Measurements from ENCODE around the gene HDAC4.

HDAC4 gene

DNA sequence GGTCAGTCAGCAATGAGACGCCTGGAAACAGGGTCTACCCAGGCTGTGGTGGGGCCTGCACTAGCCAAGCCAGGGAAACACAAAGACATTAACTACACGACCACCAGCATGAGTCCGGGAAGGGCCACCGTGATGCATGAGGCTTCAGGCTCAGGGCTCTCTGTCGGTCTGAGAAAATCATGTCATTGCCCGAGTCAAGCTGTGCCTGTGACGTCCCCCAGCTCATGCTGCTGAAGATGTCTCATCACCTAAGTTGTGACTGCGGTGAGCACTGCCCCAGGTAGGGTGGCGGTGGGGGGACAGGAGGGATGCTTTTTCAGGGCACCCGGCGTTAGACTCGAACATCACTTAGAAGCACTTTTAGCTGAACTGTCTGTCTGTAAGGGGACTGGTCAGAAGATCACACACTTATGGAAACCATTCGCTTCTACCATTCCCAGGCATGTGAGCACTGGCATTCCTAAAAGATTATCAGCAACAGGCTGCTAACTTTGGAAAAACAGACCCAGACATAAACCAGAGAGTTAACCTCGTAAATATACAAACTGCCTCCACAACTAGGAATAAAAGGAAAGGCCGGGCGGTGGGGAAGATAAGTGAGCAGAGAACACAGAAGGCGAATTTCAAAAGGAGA is 234.5 kb downstream of the HDAC4 start:
- DNase-seq (ENCODE audit: low spot score) = no peak

DNA sequence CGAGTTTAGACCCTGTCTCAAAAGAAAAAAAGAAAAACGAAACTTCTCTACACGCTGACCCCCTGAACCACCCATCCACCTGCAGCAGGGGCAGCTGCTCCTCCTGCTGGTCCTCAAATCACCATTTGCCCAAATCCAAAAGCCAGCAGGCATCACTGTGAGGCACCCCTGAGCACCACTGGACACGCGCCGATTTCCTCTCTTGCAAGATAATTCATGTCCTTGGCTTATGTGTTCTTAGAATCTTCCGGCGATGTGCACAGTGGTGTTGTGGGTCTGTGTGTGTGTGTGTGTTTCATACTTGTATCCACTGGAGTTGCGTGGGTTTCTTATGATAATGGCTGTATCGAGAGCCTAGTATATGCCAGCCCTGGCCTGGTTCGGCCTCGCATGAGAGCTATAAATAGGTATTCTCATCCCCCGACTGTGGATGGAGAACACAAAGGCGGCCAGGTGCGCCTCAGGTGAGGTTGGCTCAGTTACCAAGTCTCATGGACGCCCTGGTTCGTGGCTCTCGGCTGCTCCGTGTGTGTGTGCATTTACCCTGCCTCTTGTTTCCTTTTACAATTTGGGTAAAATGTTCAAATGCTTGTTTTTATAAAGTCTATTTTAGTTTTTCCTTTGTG is 235.5 kb downstream of the HDAC4 start:
- DNase-seq (ENCODE audit: low spot score) = no peak

DNA sequence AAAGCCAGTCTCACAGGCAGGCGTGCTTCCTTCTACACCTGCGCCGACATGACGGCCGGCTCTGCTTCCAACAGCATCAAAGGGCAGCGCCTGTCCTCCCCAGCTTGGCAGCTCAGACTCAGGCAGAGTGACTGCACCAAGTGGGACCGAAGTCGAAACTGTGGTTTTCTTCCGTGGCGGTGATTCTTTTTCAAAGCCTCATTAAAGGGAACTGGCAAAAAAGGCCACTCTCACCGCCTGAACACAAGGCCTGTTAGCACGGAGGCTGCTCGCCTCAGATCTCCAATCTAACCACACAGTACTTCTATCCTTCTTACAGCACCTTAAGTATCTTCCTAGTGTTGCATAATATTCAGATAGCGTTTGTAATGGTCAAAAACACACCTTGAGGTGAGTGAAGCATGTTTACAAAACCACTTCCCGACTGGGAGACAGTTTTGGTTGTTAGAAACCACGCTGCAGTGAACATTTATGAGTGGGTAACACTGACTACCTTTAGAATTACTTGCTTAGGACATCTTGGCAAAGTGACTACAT is 236.4 kb downstream of the HDAC4 start:
- DNase-seq (ENCODE audit: low spot score) = no peak

DNA sequence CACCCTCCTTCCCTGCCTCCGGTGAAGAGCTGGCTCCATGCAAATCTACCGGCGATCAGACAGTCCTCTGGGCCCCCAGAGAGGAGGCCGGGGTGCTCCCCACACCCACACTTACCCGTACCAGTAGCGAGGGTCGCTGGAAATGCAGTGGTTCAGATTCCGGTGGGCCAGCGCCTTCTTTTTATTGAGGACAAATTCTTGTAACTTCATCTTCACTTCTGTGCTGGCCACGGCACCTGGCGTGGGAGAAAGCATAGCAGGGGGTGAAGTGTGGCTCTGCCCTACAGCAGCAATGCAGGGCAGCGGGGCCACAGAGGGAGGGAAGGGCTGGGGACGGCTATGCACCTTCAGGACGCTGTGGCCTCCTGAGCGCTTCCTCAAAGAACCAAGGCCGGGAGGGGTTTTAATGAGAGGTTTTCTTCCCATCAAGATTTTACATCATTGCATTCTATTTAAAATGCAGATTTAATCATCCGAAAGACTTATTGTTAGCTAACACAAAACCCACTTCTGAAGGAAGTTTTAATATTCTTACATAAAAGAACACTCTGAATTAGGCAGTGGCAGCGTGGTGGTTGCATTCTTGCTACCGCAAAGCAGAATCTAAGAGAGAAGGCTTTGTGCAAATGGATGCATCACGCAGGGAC is 237.0 kb downstream of the HDAC4 start:
- DNase-seq (ENCODE audit: low spot score) = no peak

DNA sequence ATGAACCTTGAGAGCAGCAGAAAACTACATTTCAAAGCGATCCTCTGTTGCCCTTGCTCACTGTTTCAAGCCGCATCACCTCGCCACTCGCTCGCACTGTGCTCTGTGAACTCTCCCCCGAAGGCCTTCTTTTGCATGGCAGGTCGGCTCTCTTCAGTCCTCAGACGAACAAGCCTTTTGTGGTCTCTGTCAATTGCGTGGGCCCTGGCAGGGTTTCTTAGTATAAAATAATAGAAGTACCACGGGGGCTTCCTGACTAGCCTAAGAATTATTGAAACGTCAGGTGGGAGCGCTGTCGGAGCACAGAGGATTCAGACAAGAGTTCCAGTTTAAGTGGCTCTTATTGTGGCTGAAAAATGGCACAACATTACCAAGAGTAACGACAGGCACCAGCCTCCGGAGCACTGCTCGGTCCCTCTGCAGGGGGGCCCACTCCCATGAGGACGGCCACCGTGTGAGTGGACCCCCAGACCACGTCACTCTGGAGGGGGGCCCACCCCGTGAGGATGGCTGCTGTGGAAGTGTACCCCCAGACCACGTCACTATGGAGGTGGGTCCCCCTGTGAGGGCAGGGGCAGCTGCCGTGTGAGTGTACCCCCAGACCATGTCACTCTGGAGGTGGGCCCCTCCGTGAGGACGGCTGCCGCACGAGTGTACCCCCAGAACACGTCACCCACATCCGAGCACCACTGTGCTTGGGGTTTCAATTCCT is 237.7 kb downstream of the HDAC4 start:
- no peak for DNase-seq (ENCODE audit: low spot score)

DNA sequence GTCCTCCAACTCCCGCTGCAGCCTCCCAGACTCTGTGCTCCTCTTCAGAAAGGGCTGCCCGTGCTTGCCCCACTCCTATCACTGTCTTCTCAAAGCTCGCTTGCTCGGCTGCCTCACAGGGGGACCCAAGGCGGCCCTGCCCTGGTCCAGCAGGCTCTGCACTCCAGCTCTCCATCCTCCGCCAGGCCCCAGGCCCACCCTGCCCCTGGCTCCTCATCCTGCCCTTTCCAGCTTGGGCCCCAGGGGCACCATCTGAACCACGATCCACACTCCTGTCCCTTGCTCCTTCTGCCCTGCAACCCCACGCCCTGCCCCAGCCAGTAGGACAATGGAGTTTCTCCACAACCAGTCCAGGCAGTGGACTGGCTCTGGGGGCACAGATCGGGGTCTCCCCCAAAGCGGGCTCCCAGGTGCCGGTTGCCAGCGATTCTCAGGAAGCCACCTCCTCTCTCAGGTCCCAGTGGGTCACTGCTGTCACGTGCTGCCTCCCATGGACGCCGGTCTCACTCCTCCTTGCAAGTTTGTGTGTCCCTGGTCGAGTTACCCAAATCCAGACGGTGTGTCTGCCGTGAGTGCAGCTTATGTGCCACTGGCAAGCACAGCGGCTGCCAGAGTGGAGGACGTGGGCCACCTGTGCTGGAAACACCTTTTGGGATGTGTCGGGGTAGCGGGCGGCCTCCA is 238.5 kb downstream of the HDAC4 start:
- DNase-seq (ENCODE audit: low spot score) = no peak

DNA sequence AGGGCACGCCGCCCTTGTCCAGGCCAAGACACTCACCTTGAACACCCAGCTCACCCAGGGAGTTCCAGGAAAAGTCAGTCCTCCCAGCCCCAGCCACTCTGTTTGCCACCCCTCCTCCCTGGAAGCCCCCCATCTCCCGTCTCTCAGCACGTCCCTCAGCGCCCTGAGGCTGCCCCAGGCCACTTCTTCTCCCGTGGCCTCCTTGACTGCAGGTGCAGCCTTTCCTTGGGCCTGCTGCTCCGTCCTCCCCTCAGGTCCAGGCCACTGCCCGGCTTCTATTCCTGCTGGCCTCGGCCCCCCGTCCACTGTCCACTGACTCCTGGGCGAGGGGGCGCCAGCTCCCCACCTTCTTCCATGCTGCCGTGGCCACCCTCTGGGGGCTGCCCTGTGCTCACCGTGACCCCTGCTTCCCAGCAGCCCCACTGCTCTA is 239.1 kb downstream of the HDAC4 start:
- no peak for DNase-seq (ENCODE audit: low spot score)

DNA sequence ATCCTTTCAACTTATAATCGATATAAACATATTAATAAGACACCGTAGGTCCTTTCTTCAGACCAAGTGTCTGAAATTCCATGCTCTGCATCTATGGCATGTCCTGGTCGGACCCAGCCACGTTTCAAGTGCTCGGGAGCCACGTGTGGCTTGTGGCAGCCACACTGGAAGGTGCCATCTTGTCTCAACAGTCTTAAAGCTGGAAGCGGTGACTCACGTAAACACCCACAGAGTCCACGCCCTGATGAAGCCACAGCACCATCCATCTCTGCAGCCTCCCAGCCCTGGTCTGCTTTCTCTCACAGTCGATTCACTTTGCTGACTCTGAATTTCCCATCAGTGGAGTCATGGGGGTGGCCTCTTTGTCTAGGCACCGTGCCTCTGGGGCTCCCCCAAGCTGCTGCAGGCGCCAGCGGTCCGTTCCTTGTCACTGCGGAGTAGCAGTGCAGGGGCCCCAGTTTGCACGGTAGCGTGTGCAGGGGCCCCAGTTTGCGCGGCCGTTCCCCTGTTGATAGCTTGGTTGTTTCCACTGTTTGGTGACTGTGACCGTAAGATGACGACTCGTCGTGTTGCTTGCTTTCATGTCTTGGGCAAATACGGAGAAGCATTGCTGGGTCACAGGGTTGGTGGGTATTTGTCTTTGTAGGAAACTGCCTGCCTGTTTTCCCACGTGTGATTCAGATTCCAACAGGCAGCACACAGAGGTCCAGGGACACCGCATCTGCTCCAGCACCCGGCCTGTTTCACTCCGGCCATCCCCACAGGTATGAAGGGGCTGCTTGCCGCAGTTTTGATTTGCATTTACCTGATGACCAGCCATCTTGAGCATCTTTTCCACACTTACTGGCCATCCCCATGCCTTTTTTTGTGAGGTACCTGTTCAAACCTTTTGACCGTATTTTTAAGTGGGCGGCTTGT is 240.3 kb downstream of the HDAC4 start:
- DNase-seq (ENCODE audit: low spot score) = no peak

DNA sequence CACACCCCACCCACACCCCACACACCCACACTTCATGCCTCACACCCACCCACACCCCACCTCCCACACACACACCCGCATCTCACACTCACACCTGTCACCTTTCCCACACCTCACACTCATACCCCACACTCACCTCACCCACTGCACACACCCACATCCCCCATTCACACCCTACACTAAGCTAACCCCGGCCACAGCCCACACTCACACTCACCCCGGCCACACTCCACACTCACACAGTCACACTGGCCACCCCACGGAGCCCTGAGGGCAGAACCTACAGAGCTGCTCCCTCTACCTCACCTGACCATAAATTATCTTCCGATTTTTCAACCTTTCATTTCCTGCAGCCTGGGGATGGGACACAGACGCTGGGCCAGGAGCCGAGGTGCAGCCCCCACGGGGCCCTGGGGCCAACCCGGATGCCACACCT is 241.3 kb downstream of the HDAC4 start:
- DNase-seq (ENCODE audit: low spot score) = no peak

DNA sequence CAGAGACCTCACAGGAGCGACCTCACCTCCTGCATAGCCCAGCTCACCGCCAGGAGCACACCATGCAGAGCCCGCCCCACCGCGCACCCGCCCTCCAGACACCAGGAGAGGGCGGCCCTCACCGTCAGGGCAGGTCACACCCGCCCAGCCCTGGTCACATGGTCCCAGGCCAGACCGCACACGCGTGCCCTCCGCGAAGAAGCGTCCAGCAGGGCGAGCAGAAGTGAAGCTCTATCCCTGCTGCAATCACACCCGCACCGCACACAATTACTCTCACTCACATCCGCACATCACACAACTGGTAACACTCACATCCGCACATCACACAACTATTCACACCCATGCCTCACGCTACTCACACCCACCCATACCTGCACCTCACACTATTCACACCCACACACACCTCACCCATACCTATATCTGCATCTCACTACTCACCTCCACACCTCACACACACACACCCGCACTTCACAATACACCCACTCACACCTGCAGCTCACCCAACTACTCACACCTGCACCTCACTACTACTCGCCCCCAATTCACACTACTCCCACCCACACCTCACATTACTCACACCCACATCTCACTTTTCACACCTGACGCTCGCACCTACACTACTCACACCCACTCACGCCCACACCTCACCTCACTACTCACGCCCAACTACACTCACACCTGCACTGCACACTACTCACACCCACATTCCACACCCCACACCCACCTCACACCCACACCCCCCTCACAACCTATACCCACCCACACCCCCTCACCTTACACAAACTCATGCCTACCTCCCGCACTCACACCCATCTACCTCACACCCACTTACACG is 242.0 kb downstream of the HDAC4 start:
- no peak for DNase-seq (ENCODE audit: low spot score)

DNA sequence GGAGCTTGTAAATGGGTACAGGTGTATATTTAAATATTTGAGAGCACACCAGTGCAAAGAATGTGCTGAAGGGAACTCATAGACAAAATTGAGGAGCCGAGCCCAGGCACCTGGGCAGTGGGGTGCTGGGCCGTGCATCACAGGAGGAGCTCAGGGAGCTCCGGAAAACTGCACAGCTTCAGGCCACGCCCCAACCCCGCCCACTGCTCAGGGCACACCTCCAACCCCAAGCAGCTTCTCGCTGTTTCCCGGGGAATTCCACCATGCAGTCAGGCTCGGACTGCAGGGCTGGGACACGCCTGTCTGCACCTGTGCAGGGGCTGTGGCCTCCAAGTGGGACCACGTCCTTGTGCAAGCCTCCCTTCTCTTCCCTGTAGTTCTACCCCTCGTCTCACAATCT is 243.0 kb downstream of the HDAC4 start:
- DNase-seq (ENCODE audit: low spot score) = peak; percentile 38

DNA sequence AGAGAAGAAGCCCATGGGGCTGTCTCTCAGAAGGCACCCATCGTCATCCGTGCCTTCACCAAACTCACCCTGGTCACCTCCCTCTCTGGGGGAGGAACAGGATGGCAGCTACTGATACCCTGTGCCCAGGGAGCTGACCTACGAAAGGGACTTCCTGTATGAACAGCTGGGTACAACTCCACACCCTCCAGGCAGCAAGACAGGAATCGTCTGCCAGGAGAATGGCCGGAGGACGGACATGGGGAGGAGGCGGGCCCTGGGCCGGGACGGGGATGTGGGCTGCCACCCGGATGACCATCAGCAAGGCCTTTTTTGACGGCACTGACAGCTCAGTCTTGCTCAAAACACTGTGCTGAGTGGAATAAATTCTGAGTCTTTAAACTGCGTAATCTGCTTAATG is 243.6 kb downstream of the HDAC4 start:
- DNase-seq (ENCODE audit: low spot score) = no peak

DNA sequence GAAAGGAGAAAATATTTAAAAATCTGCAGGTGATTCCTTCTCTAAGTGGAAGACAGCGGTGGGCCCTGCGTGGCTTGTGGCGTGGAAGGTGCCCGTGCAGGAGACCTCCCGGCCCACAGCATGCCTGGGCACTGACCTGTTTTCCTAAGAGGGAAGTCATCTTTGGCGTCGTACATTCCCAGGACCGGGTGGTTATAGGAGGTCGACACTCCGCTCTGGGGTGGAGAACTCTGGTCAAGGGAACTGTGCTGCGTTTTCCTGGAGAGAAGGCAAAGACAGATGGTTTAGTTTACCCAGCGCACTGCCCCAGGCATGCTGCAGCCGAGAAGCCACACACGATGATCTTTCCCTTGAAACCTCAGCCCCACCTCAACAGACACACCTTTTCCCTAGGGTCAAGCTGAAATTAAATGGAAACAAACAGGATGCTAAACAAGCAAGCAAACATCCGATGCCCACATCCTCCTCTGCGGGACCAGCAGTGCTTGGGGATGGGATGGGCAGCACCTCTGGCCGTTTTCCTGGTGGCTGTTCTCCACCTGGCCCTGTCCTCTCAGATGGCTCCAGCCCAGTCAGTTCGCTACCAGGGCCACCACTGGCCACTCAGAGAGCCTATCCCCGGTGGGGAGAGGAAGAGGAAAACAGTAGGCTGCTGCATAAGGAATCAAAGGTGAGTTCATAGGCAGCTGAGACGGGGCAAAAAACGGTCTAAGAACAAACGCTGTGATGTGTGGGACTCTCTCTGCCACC is 244.1 kb downstream of the HDAC4 start:
- DNase-seq (ENCODE audit: low spot score) = no peak

DNA sequence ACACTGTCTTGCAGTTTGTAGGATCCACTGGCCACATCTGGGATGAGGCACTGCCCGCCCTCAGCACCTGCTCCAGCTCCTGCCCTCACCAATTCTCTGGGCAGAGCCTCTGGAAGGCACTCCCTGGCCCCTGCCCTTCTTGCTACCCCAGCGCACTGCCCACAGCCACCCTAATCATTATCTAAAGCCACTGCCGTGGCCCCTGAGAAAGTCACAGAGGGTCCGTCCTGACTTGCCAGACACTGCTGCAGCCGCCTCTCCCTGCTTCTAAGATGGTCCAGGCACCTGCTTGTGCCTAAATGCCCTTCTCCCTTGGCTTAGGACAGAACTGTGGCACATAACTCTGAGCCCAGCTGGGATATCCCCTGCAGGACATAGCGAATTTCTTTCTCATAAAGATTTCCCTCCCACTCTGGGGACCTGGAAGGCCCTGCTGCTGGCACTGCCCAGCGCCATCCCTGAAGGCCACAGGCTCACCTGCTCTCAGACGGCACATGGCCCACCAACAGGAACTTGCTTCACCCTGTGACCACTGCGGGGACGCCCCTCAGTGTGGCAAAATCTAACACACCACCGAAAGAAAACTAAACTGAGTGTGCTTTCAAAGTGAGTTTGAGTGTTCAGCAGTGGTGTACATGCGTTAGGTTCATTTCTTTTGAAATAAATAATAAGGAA is 244.9 kb downstream of the HDAC4 start:
- DNase-seq (ENCODE audit: low spot score) = no peak

DNA sequence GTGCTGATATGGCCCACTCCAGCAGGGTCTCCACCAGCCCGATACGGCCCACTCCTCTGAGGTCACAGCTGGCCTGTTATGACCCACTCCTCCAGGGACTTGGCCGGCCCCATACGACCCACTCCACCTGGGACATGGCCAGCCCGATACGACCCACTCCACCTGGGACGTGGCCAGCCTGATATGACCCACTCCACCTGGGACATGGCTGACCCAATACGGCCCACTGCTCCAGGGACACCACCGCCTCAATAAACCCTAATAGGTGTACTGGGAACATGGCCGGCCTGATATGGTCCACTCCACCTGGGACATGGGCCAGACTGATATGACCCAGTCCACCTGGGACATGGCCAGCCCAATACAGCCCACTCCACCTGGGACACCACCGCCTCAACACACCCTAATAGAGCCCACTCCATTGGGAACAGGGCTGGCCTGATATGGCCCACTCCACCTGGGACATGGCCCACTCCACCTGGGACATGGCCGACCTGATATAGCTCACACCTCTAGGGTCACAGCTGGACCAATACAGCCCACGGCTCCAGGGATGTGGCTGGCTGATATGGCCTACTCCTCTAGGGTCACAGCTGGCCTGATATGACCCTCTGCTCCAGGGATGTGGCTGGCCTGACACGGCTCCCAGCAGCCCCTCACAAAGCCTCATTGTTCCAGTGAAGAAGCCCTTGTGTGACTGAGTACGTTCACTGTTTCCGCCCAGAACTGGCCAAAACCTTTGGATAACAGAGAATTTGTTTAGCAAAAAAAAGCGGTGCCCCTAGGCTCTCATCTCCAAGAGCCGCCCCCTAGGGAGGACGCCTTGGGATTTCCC is 245.6 kb downstream of the HDAC4 start:
- DNase-seq (ENCODE audit: low spot score) = no peak

DNA sequence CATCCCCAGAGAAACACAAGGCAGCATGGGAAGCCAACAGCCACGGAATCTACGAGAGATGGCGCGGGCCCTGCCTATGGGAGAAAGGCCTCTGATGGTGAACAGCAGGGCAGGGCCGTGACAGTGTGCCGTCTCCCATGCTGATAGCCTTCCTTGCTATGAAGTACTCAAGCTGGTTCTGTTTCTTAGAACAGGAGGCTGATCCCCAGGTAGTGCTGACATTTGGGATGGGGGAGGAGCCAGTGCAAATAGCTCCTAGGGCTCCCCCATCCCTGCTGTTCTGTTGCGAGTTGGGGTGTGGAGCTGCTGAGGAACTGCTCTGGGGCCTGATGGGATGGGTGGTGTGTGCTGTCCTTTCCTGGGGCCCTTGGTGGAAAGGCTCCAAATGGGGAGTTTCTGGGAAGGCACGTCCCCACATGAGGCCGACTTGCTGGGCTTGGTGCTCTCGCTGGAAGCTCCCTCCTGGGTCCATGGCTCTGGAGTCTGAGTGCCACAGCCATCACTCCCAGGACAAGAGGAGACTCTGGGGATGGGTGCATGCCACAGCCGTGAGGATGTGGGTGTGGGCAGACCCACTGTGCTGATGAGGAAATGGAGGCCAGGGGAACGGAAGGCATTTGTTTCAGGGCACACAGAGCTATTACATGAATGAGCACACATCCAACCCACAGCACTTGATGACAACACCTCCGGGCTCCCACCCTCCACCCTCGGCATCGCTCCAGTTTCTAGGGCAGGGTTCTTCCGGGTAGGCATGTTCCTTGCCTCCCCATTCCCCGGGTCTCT is 246.8 kb downstream of the HDAC4 start:
- DNase-seq (ENCODE audit: low spot score) = no peak

DNA sequence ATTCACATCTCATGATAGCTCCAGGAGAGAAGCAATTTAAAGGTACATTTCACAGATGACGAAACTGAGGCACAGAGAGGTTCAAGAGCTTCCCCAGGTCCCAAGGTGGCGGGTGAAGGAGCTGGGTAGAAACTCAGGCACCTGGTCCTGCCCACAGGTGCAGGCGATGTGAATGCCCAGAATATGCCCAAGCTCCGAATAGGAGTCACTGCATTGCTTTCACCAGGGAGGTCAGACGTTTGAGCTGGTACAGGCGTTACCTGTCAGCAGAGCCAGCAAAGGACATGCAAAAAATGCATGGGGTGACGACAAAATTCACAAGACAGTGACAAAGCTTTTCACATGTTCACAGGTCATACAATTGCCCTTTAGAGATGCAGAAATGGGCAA is 247.9 kb downstream of the HDAC4 start:
- DNase-seq (ENCODE audit: low spot score) = no peak
